ENCODE data around the gene KIRREL1.

GRCh38 chr1:158093376-158093775 is 99.9 kb downstream of the KIRREL1 start:
- TF ChIP-seq, protein P1, sequence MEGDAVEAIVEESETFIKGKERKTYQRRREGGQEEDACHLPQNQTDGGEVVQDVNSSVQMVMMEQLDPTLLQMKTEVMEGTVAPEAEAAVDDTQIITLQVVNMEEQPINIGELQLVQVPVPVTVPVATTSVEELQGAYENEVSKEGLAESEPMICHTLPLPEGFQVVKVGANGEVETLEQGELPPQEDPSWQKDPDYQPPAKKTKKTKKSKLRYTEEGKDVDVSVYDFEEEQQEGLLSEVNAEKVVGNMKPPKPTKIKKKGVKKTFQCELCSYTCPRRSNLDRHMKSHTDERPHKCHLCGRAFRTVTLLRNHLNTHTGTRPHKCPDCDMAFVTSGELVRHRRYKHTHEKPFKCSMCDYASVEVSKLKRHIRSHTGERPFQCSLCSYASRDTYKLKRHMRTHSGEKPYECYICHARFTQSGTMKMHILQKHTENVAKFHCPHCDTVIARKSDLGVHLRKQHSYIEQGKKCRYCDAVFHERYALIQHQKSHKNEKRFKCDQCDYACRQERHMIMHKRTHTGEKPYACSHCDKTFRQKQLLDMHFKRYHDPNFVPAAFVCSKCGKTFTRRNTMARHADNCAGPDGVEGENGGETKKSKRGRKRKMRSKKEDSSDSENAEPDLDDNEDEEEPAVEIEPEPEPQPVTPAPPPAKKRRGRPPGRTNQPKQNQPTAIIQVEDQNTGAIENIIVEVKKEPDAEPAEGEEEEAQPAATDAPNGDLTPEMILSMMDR (IDR thresholded peaks at IDR 0.05; ENCODE audit: borderline replicate concordance, extremely low read depth, low read length, poor library complexity, severe bottlenecking) = no peak
- TF ChIP-seq EZH2 (IDR thresholded peaks at IDR 0.05; ENCODE audit: borderline replicate concordance, low read depth, low read length, severe bottlenecking) = no peak
